HUES48 (cell line): Measurements from ENCODE around the gene PTGES2.

Experiments used
- H3K27ac ChIP-seq: one replicate; pipeline ENCODE4 v1.7.0; 2013; ENCODE audit warnings: low read depth, low read length, inconsistent platforms
- H3K27me3 ChIP-seq: 2 replicates; pipeline ENCODE4 v1.6.1; 2013; ENCODE audit warnings: mild to moderate bottlenecking, low read length; ENCODE audit not compliant: control insufficient read depth, insufficient read depth
- H3K36me3 ChIP-seq: 2 replicates; pipeline ENCODE4 v1.6.1; 2013; ENCODE audit warnings: low read length; ENCODE audit not compliant: control insufficient read depth, insufficient read depth
- H3K4me1 ChIP-seq: 2 replicates; pipeline ENCODE4 v1.6.1; 2013; ENCODE audit warnings: mild to moderate bottlenecking, low read length; ENCODE audit not compliant: control insufficient read depth, insufficient read depth
- H3K4me3 ChIP-seq: 2 replicates; pipeline ENCODE4 v1.5.1; 2013; ENCODE audit warnings: mild to moderate bottlenecking, low read depth, low read length
- H3K9ac ChIP-seq: 2 replicates; pipeline ENCODE4 v1.6.1; 2013; ENCODE audit warnings: mild to moderate bottlenecking, low read depth, low read length, moderate library complexity
- H3K9me3 ChIP-seq: 2 replicates; pipeline ENCODE4 v1.6.1; 2013; ENCODE audit warnings: low read length; ENCODE audit not compliant: control insufficient read depth, insufficient read depth

The PTGES2 gene

DNA sequence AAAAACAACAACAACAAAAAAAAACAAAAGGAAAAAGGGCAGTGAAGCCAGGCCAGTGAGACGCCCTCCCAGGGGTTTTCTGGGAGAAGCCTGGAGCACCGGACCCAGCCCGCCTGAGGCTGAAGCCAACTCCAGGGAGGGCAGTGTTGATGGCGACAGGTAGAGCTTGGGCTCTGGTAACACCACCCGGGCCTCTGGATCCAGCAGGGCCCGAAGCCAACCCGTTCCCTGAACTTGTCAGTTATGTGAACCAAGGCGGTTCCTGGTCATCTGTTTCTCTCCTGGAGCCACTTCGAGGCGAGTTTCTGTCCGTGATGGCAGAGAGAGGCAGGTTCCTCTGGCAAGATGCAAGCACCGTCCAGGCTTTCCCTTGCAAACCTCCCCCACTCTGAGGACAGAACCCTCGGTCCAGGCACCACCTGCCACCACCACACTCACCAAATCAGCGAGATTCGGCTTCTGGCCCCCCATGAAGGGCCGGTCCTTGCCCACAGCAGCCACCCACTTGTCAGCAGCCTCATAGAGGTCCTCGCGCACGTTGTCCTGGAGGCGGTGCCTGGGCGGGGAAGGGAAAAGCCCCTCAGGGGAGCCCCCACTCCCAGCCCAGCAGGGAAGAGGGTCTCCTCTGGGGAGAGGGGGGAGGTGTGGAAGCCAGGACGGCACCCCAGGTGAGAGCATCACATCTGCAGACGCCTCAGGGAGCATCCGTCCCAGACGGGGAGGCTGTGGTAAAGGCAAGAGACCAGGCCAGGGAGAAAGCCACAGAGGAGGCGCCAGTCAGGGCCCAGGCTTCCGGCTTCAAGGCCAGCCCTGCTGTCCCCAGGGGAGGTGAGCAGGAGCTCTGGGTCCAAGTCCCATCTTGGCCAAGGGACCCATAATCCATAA is 5.4 kb downstream of the PTGES2 start:
- Histone ChIP-seq H3K4me3 (no peak overlapping the region), H3K27me3 (no peaks in the 10 kb centered on the region), H3K4me1 (no peaks in the 10 kb centered on the region), H3K36me3 (peaks cover 48% of the 10 kb centered on the region), H3K9me3 (no peaks in the 10 kb centered on the region), H3K27ac (no peak overlapping the region), H3K9ac (no peak overlapping the region)

DNA sequence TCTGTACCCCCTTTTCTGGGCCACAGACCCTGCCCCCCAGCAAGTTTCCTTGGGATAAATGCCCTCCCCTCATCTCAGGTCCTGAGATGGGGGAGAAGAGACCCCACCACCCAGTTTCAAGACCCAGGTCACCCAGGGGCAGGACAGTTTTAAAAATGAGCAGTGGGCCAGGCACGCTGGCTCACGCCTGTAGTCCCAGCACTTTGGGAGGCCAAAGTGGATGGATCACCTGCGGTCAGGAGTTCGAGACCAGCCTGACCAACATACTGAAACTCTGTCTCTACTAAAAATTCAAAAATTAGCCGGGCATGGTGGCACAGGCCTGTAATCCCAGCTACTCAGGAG is 6.1 kb downstream of the PTGES2 start:
- Histone ChIP-seq H3K27me3 (no peaks in the 10 kb centered on the region), H3K4me3 (no peak overlapping the region), H3K27ac (no peak overlapping the region), H3K9me3 (no peaks in the 10 kb centered on the region), H3K9ac (no peak overlapping the region), H3K4me1 (no peaks in the 10 kb centered on the region), H3K36me3 (peaks cover 48% of the 10 kb centered on the region)

DNA sequence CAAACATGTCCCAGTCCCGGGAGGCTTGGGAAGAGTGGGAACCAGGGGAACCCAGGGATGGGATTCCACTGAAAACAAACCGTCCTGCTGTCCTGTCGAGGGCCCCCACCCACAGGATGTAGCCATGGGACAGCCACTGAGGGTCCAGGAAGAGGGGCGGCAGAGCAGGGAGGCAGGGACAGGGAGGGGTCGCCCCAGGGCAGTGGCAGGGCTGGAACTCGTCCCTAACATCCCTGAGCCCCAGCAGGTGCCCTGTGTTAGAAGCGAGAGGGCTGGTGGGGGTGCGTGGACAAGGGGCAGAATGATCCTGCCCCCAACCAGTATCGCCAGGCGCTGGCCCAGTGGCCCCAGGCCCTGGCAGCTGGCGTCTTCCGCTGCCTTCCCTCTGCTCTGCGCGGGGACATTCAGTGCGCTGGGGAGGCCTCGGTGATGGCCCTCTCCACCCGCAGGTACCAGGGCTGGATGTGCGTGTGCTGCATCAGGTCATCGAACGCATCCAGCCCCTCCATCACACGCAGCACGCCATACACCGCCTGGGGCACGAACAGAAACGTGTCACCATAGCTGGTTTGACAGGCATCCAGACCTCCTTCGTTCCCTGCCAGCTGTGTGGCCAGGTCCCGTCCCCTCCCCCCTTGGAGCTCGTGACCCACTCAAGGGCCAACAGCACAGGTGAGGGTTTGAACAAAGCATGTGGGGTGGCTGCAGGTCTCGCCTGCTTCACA is 6.6 kb downstream of the PTGES2 start:
- H3K9me3 ChIP-seq, result no peaks in the 10 kb centered on the region
- no peaks in the 10 kb centered on the region for H3K4me1 ChIP-seq
- no peaks in the 10 kb centered on the region for H3K27me3 ChIP-seq
- peaks cover 48% of the 10 kb centered on the region for H3K36me3 ChIP-seq
- no peak overlapping the region for H3K9ac ChIP-seq
- no peak overlapping the region for H3K4me3 ChIP-seq
- H3K27ac ChIP-seq, result no peak overlapping the region

DNA sequence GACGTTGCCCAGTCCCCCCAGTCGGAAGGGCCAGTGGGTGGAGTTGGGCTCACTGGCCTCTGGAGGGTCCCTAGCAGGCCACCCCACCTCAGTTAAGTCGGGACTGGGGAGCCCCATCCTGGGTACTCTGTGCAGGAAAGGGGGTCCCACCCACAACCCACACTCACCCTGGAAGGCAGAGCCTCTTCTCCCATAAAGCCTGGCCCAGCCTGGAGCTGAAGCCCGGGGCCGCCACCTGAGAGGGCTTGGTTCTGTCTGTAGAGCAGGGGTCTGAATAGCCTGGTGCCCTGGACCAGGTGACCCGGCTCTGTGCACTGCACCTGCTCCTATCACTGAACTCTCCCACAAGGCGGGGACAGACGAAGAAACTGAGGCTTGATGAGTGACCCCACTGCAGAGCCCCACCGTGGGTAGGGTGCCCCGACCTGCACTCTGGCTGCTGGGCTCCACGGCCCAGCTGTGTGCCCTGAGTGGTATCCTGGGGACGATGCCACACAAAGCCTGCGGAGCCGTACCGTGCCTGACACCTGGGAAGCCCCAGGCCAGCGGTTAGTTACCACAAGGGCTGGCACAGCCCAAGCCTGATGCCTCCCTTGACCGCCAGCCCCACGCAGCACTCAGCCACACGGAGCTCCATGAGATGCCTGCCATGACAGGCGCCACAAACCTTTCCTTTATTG is 7.3 kb downstream of the PTGES2 start:
- Histone ChIP-seq H3K9me3 (no peaks in the 10 kb centered on the region), H3K4me3 (no peak overlapping the region), H3K36me3 (peaks cover 48% of the 10 kb centered on the region), H3K27ac (no peak overlapping the region), H3K27me3 (no peaks in the 10 kb centered on the region), H3K4me1 (no peaks in the 10 kb centered on the region), H3K9ac (no peak overlapping the region)

DNA sequence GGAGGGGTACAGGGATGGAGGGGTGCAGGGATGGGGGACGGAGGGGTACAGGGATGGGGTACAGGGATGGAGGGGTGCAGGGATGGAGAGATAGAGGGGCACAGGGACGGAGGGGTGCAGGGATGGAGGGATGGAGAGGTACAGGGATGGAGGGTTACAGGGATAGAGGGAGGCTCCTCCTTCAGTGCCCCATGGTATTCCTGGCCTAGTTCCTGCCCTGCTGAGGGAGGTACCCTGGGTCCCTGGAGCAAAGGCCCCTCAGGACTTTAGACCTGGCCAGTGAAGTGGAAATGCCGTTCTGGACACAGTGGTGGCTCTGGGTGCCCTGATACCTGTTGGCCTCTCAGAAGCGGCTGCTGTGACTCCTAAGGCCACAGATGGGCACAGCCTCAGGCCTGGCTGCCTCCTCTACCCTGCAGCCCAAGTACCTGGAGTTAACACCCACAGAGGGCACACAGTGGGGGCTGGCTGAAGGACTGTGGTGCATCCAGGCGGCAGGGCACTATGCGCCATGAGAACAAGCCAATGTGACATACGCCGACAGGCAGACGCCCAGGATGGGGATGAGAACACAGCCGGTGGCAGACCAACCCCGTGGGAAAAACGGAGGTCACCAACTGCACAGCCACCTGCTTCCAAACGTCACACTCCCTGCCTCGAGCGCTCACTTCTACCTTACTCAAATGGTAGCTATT is 8.4 kb downstream of the PTGES2 start:
- H3K9ac ChIP-seq, result no peak overlapping the region
- H3K36me3 ChIP-seq, result peaks cover 44% of the 10 kb centered on the region
- H3K27me3 ChIP-seq, result no peaks in the 10 kb centered on the region
- no peaks in the 10 kb centered on the region for H3K4me1 ChIP-seq
- no peak overlapping the region for H3K4me3 ChIP-seq
- H3K9me3 ChIP-seq, result no peaks in the 10 kb centered on the region
- no peak overlapping the region for H3K27ac ChIP-seq

DNA sequence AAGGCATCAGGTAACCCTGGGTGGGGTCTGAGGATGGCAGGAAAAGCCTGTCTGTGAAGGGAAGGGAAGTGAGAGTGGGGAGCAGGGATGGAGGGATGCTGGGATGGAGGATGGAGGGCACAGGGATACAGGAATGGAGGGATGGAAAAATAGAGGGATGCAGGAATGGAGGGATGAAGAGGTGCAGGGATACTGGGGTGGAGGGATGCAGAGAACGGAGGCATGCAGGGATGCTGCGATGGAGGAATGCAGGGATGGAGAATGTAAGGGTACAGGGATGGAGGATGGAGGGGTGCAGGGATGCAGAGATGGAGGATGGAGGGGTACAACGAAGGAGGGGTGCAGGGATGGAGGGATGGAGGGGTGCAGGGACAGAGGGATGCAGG is 9.1 kb downstream of the PTGES2 start:
- no peak overlapping the region for H3K27ac ChIP-seq
- no peaks in the 10 kb centered on the region for H3K9me3 ChIP-seq
- peaks cover 41% of the 10 kb centered on the region for H3K36me3 ChIP-seq
- no peaks in the 10 kb centered on the region for H3K27me3 ChIP-seq
- H3K9ac ChIP-seq, result no peak overlapping the region
- H3K4me1 ChIP-seq, result no peaks in the 10 kb centered on the region
- H3K4me3 ChIP-seq, result no peak overlapping the region

- peak overlapping the region; percentile 3; the same call in 1 of the 2 replicates for H3K4me3 ChIP-seq
- peak overlapping the region; percentile 15 for H3K27ac ChIP-seq
- peaks cover 39% of the 10 kb centered on the region for H3K36me3 ChIP-seq
- H3K4me1 ChIP-seq, result no peaks in the 10 kb centered on the region
- no peaks in the 10 kb centered on the region for H3K27me3 ChIP-seq
- no peaks in the 10 kb centered on the region for H3K9me3 ChIP-seq
- no peak overlapping the region for H3K9ac ChIP-seq
Observed at GRCh38 chr9:128117613-128118471, 9.7 kb downstream of the PTGES2 start.

DNA sequence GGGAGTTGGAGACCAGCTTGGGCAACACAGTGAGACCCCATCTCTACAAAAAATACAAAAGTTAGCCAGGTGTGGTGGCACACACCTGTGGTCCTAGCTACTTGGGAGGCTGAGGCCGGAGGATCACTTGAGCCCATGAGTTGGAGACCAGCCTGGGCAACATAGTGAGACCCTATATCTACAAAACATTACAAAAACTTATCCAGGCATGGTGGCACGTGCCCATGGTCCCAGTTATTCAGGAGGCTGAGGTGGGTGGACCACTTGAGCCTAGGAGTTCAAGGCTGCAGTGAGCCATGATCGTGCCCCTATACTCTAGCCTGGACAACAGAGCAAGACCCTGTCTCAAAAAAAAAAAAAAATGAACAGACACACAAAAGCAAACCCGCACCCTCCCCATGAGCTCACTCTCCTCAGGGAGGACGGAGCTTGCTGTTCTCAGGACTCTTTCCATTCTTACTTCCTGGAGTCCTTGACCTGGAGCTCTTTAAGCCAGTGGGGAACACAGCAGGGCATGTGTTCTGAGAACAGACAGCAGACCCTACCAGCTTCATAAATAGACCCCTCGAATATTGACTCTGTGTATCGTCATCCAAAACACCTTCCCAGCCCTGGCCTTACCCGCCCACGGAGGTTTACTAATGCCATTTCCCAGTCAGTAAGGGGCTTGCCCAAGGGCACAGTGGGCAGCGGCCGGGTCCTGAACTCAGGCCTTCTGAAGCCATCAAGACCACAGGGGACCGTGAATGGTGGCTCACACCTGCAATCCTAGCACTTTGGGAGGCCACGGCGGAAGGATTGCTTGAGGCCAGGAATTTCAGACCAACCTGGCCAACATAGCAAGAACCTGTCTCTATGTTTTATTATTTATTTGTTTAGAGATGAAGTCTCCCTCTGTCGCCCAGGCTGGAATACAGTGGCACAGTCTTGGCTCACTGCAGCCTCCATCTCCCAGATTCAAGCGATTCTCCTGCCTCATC is 11.1 kb downstream of the PTGES2 start:
- H3K4me3 ChIP-seq, result no peak overlapping the region
- peaks cover 25% of the 10 kb centered on the region for H3K36me3 ChIP-seq
- no peak overlapping the region for H3K9ac ChIP-seq
- H3K9me3 ChIP-seq, result no peaks in the 10 kb centered on the region
- no peaks in the 10 kb centered on the region for H3K4me1 ChIP-seq
- H3K27ac ChIP-seq, result no peak overlapping the region
- H3K27me3 ChIP-seq, result no peaks in the 10 kb centered on the region

DNA sequence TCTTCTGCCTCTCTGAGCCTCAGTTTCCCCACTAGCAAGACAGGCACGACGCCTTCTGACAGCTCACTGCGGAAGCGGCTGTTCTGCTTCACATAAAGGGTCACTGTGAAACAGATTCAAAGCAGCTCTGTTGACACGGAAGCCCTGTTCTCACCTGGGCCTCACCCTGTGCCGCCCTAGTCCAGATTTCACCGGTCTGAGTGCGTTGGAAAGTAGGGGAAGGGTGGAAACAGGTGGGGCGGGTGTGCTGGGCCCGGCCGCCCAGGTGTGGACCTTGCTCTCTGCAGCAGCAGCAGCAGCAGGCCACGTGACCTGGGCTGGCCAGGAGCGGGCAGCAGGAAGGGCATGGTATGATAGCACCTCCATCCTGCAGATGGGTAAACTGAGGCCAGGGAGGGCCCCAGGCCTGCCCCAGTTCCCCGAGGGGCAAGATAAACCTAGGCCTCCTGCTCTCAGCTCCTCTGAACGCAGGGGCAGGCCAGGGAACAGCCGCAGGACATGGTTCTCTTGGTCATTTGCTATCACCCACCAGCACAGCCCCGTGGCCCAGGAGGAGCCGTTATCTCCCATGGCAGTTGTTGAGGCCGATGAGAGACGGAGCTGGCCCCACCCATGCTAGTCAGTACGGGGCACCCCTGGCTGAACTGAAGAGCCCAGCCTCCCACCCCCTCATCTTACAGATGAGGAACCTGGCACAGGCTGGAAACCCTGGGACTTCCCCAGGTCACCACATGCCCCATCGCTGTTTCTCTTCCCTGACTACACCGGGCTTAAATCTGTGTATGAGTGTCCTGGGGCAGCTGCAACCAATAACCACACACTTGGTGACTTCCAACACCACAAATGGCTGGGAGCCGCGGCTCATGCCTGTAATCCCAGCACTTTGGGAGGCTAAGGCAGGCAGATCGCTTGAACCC is 12.1 kb downstream of the PTGES2 start:
- H3K4me1 ChIP-seq, result no peaks in the 10 kb centered on the region
- no peak overlapping the region for H3K9ac ChIP-seq
- H3K27ac ChIP-seq, result no peak overlapping the region
- H3K4me3 ChIP-seq, result no peak overlapping the region
- no peaks in the 10 kb centered on the region for H3K9me3 ChIP-seq
- no peaks in the 10 kb centered on the region for H3K27me3 ChIP-seq
- H3K36me3 ChIP-seq, result peaks cover 16% of the 10 kb centered on the region
